Stimulated activated CD8-positive, alpha-beta memory T cell treated with anti-CD3 and anti-CD28 coated beads, Interleukin-12 subunit alpha, Interleukin-12 subunit beta, amount 100 ng/mL, for 4 hours (primary cell): ENCODE measurements around the gene PTTG2.

Experiments used
- DNase-seq: peaks from one replicate; pipeline ENCODE4 v3.0.0-alpha.2; 2020; ENCODE audit warnings: low read depth

The PTTG2 gene

GRCh38 chr4:38009421-38009820, 49.2 kb downstream of the PTTG2 start:
- DNase-seq: no peak

GRCh38 chr4:38009949-38010348, 49.8 kb downstream of the PTTG2 start:
- no peak for DNase-seq
